ENCODE measurements around the gene CREB3L4. TPM values are rescaled to one million over a fixed set of nuclear protein-coding genes. Genes with fewer than 3 reads are reported as not detected.

CREB3L4 gene
- total and polyA plus RNA-seq, 2 of the 13 experiments (the other 11 are each of a cell fraction or from before 2014, with no cell fraction given), result 9.9 to 18.7 TPM

- no TSS peak for BruUV-seq (replicated peaks)
- Histone ChIP-seq H2AFZ (ENCODE audit: low read length) (no peak overlapping the region), H3K4me2 (ENCODE audit: low read depth, low read length) (no peak overlapping the region), H3K9me3 (ENCODE audit: low read length) (no peaks in the 10 kb centered on the region), H3K4me1 (ENCODE audit: insufficient read depth, low read length) (no peaks in the 10 kb centered on the region), H3K36me3 (replicated peaks in 1 of 2; ENCODE audit: control insufficient read depth in 1 of 2, insufficient read depth in 2 of 2, low read length in 2 of 2) (peaks cover 22 to 47% of the 10 kb centered on the region in 2 experiments), H3K27ac (ENCODE audit: extremely low read length, insufficient read depth, low read length) (no peak overlapping the region), H3K79me2 (ENCODE audit: insufficient read depth, low read length) (no peaks in the 10 kb centered on the region), H3K4me3 (replicated peaks in 1 of 3; ENCODE audit: insufficient read depth in 1 of 3, low read depth in 2 of 3, low read length in 3 of 3) (no peak overlapping the region), H3K27me3 (ENCODE audit: control insufficient read depth in 1 of 2, insufficient read depth in 2 of 2, low read length in 2 of 2) (no peaks in the 10 kb centered on the region), H4K20me1 (ENCODE audit: insufficient read depth, low read length) (no peaks in the 10 kb centered on the region), H3K9ac (ENCODE audit: insufficient read depth, low read depth, low read length) (no peak overlapping the region)
- ATAC-seq (no peak), FAIRE-seq (no peak), DNase-seq (ENCODE audit: low spot score) (no peak)
- over 99% methylated on average over 11 of the region's 11 CpGs for WGBS (ENCODE audit: low lambda C conversion rate)
- TF ChIP-seq TARDBP (CRISPR knock-in tag; IDR thresholded peaks at IDR 0.05), result no peak
- no peak for TF ChIP-seq ZMAT5 (CRISPR knock-in tag; IDR thresholded peaks at IDR 0.05; ENCODE audit: borderline replicate concordance, low read depth)
- TF ChIP-seq NR2F6 (IDR thresholded peaks at IDR 0.05), result no peak
- TF ChIP-seq NR2F6 (CRISPR knock-in tag; IDR thresholded peaks at IDR 0.05), result no peak
- no peak for TF ChIP-seq RORA (CRISPR knock-in tag; IDR thresholded peaks at IDR 0.05)
- TF ChIP-seq DR1 (CRISPR knock-in tag; IDR thresholded peaks at IDR 0.05), result no peak
- no peak for TF ChIP-seq ZNF558 (CRISPR knock-in tag; IDR thresholded peaks at IDR 0.05; ENCODE audit: borderline replicate concordance)
- TF ChIP-seq, protein P1, sequence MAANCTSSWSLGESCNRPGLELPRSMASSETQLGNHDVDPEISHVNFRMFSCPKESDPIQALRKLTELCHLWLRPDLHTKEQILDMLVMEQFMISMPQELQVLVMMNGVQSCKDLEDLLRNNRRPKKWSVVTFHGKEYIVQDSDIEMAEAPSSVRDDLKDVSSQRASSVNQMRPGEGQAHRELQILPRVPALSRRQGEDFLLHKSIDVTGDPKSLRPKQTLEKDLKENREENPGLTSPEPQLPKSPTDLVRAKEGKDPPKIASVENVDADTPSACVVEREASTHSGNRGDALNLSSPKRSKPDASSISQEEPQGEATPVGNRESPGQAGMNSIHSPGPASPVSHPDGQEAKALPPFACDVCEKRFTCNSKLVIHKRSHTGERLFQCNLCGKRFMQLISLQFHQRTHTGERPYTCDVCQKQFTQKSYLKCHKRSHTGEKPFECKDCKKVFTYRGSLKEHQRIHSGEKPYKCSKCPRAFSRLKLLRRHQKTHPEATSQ (CRISPR knock-in tag; IDR thresholded peaks at IDR 0.05; ENCODE audit: borderline replicate concordance), result no peak
- TF ChIP-seq HBP1 (CRISPR knock-in tag; IDR thresholded peaks at IDR 0.05; ENCODE audit: low read depth), result no peak
- no peak for TF ChIP-seq LCORL (IDR thresholded peaks at IDR 0.05)
- no peak for TF ChIP-seq LCORL (CRISPR knock-in tag; IDR thresholded peaks at IDR 0.05)
- no peak for TF ChIP-seq U2AF1 (optimal IDR thresholded peaks at IDR 0.05; ENCODE audit: low read depth, low read length)
- TF ChIP-seq HNF4A (CRISPR knock-in tag; IDR thresholded peaks at IDR 0.05), result no peak
- TF ChIP-seq ZNF709 (CRISPR knock-in tag; IDR thresholded peaks at IDR 0.05), result no peak
- TF ChIP-seq, protein P2, sequence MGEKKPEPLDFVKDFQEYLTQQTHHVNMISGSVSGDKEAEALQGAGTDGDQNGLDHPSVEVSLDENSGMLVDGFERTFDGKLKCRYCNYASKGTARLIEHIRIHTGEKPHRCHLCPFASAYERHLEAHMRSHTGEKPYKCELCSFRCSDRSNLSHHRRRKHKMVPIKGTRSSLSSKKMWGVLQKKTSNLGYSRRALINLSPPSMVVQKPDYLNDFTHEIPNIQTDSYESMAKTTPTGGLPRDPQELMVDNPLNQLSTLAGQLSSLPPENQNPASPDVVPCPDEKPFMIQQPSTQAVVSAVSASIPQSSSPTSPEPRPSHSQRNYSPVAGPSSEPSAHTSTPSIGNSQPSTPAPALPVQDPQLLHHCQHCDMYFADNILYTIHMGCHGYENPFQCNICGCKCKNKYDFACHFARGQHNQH (CRISPR knock-in tag; IDR thresholded peaks at IDR 0.05), result no peak
- no peak for TF ChIP-seq HMG20A (CRISPR knock-in tag; IDR thresholded peaks at IDR 0.05; ENCODE audit: borderline replicate concordance)
- TF ChIP-seq SALL1 (CRISPR knock-in tag; IDR thresholded peaks at IDR 0.05), result no peak
- no peak for TF ChIP-seq ATM (IDR thresholded peaks at IDR 0.05; ENCODE audit: borderline replicate concordance)
- TF ChIP-seq ZNF501 (CRISPR knock-in tag; IDR thresholded peaks at IDR 0.05), result no peak
- TF ChIP-seq PAF1 (CRISPR knock-in tag; IDR thresholded peaks at IDR 0.05), result no peak
- no peak for TF ChIP-seq ZNF556 (CRISPR knock-in tag; IDR thresholded peaks at IDR 0.05; ENCODE audit: borderline replicate concordance)
- ChIA-PET POLR2A (interaction anchor here (0.9 kb wide), 1 partner anchor 11 kb away, joined by 7 read pairs; the partner anchor contains the start of gene GATAD2B), CTCF (ENCODE audit: low intra/inter-chr PET ratio, low total read pairs) (no interaction called here)
- in situ Hi-C loops (cut with HindIII; ENCODE audit: extremely low pct_ligation_motif_present, low pct_unique_long_range_greater_than_20kb), result no loop called here
- intact Hi-C loops (cut with micrococcal nuclease; ENCODE audit: unreplicated experiment), result no loop called here
Measured at GRCh38 chr1:153933955-153934354, 33.7 kb upstream of the CREB3L4 start.

Measured in HepG2 (cell line).